DOHH2 (cell line): Measurements from ENCODE around the gene SCAPER.

Experiments used
- CTCF ChIP-seq: fragments of 200-600 bp; sonication (generic); IDR thresholded peaks from one replicate; pipeline ENCODE4 v1.5.1; 2014; ENCODE audit warnings: antibody characterized with exemption, mild to moderate bottlenecking, low read depth, low read length; ENCODE audit not compliant: poor library complexity, severe bottlenecking
- EZH2phosphoT487 ChIP-seq: fragments of 200-600 bp; sonication (generic); IDR thresholded peaks from 2 replicates; pipeline ENCODE4 v1.6.1; 2017; ENCODE audit warnings: borderline replicate concordance, mild to moderate bottlenecking, antibody characterized with exemption, low read length, moderate library complexity, mixed read lengths

- no peak for TF ChIP-seq EZH2phosphoT487
- no peak for TF ChIP-seq CTCF
Measured at GRCh38 chr15:76912430-76912829, 7.3 kb upstream of the SCAPER start.
